H1 (cell line): ENCODE measurements around the gene FABP7. TPM values are rescaled to one million over a fixed set of nuclear protein-coding genes. Genes with fewer than 3 reads are reported as not detected.

Source experiments
- CTCF ChIA-PET: fragments of 300-600 bp; sonication (Branson Sonifier 250); formaldehyde crosslinking; loops from one replicate; lab custom pipeline; 2021; ENCODE audit not compliant: partially characterized antibody; lab: Charles Lee
- POLR2A ChIA-PET: fragments of 300-600 bp; sonication (Branson Sonifier 250); formaldehyde crosslinking; loops from one replicate; lab custom pipeline; 2021; ENCODE audit warnings: inconsistent platforms; ENCODE audit not compliant: partially characterized antibody; lab: Charles Lee
- DNase-seq, 2 experiments: peaks; one replicate each; pipeline versions ENCODE4 v3.0.0 to v3.0.0-alpha.2; 2010 to 2022; ENCODE audit warnings: low spot score in 2 of 2, low read depth in 1 of 2, mixed read lengths in 1 of 2
- FAIRE-seq: peaks from 2 replicates; lab custom pipeline; 2011; peaks lifted over from hg19 to GRCh38; lab: Jason Lieb, UNC
- H2AFZ ChIP-seq: 2 replicates; pipeline ENCODE4 v1.8.1; 2012; ENCODE audit warnings: low read length, inconsistent platforms
- H2AK5ac ChIP-seq: 2 replicates; pipeline ENCODE4 v1.6.1; 2013; ENCODE audit warnings: low read depth, low read length
- H2BK120ac ChIP-seq: replicated peaks from 2 replicates; pipeline ENCODE3; 2013; ENCODE audit warnings: low read depth, low read length, inconsistent platforms
- H2BK12ac ChIP-seq: 2 replicates; pipeline ENCODE4 v1.6.1; 2013; ENCODE audit warnings: low read depth, low read length
- H2BK15ac ChIP-seq: 2 replicates; pipeline ENCODE4 v1.6.1; 2013; ENCODE audit warnings: low read length
- H2BK20ac ChIP-seq: 2 replicates; pipeline ENCODE4 v1.6.1; 2013; ENCODE audit warnings: low read length
- H2BK5ac ChIP-seq: 2 replicates; pipeline ENCODE4 v1.6.1; 2013; ENCODE audit warnings: low read depth, low read length
- H3K14ac ChIP-seq: 2 replicates; pipeline ENCODE4 v1.6.1; 2013; ENCODE audit warnings: inconsistent platforms; ENCODE audit not compliant: insufficient read length
- H3K18ac ChIP-seq: 2 replicates; pipeline ENCODE4 v1.6.1; 2013; ENCODE audit warnings: low read length; ENCODE audit errors: extremely low read depth
- H3K23ac ChIP-seq: 2 replicates; pipeline ENCODE4 v1.6.1; 2013; ENCODE audit warnings: inconsistent platforms; ENCODE audit not compliant: insufficient read length
- H3K23me2 ChIP-seq: 2 replicates; pipeline ENCODE4 v1.6.1; 2013; ENCODE audit warnings: low read depth, low read length
- H3K27ac ChIP-seq: 2 replicates; pipeline ENCODE4 v1.6.1; 2011; ENCODE audit warnings: low read depth, low read length, inconsistent platforms
- H3K27me3 ChIP-seq, 4 experiments: replicated peaks in 1 of 4; 1 replicate in 1 of 4; 2 replicates in 3 of 4; pipeline versions ENCODE4 v1.6.1 to v1.8.1; 2011 to 2013; ENCODE audit warnings: low read length in 3 of 4, mild to moderate bottlenecking in 3 of 4, inconsistent platforms in 2 of 4, mixed read lengths in 2 of 4, moderate library complexity in 1 of 4; ENCODE audit not compliant: control insufficient read depth in 3 of 4, insufficient read depth in 3 of 4; ENCODE audit errors: extremely low read depth in 1 of 4
- H3K36me3 ChIP-seq, 4 experiments: 2 replicates each; pipeline versions ENCODE4 v1.6.1 to v1.8.1; 2011 to 2013; ENCODE audit warnings: mild to moderate bottlenecking in 4 of 4, low read length in 3 of 4, moderate library complexity in 2 of 4, control low read depth in 1 of 4, inconsistent platforms in 1 of 4; ENCODE audit not compliant: insufficient read depth in 4 of 4, control insufficient read depth in 2 of 4
- H3K4ac ChIP-seq: replicated peaks from 2 replicates; pipeline ENCODE3; 2013; ENCODE audit warnings: low read length, low read depth, mixed read lengths, inconsistent platforms; ENCODE audit not compliant: insufficient read length
- H3K4me1 ChIP-seq, 4 experiments: replicated peaks in 1 of 4; 1 replicate in 1 of 4; 2 replicates in 3 of 4; pipeline versions ENCODE4 v1.6.1 to v1.8.1; 2011 to 2013; ENCODE audit warnings: low read length in 3 of 4, inconsistent platforms in 2 of 4, mixed read lengths in 1 of 4; ENCODE audit not compliant: insufficient read depth in 4 of 4, control insufficient read depth in 3 of 4
- H3K4me2 ChIP-seq, 2 experiments: 2 replicates each; pipeline versions ENCODE4 v1.6.1 to v1.8.1; 2011 to 2013; ENCODE audit warnings: low read depth in 2 of 2, low read length in 2 of 2, control low read depth in 1 of 2, inconsistent platforms in 1 of 2, mild to moderate bottlenecking in 1 of 2; ENCODE audit not compliant: insufficient read depth in 1 of 2
- H3K4me3 ChIP-seq, 4 experiments: fragments of 200-600, 300-600 bp in 1 of 4; sonication (generic), shearing (Covaris generic), sonication (Bioruptor Twin) in 1 of 4; 2 replicates each; pipeline versions ENCODE4 v1.5.1 to v1.8.1; 2011 to 2016; ENCODE audit warnings: low read length in 4 of 4, low read depth in 3 of 4, control low read depth in 2 of 4, inconsistent platforms in 2 of 4, mild to moderate bottlenecking in 2 of 4, mixed read lengths in 1 of 4, moderate library complexity in 1 of 4; ENCODE audit not compliant: insufficient read depth in 2 of 4; ENCODE audit errors: extremely low read depth in 1 of 4
- H3K56ac ChIP-seq: replicated peaks from 2 replicates; pipeline ENCODE3; 2013; ENCODE audit warnings: low read depth, mild to moderate bottlenecking, mixed read lengths, low read length, inconsistent platforms; ENCODE audit not compliant: insufficient read length
- H3K79me1 ChIP-seq: 2 replicates; pipeline ENCODE4 v1.6.1; 2013; ENCODE audit warnings: low read depth, low read length, control low read depth
- H3K79me2 ChIP-seq, 2 experiments: 2 replicates each; pipeline versions ENCODE4 v1.6.1 to v1.8.1; 2012 to 2013; ENCODE audit warnings: low read length in 2 of 2, mild to moderate bottlenecking in 2 of 2, inconsistent platforms in 1 of 2; ENCODE audit not compliant: insufficient read depth in 2 of 2, control insufficient read depth in 1 of 2
- H3K9ac ChIP-seq, 4 experiments: replicated peaks in 1 of 4; 1 replicate in 1 of 4; 2 replicates in 3 of 4; pipeline versions ENCODE4 v1.6.1 to v1.8.1; 2011 to 2013; ENCODE audit warnings: low read depth in 3 of 4, low read length in 3 of 4, control low read depth in 2 of 4, mild to moderate bottlenecking in 2 of 4, moderate library complexity in 2 of 4, inconsistent platforms in 1 of 4; ENCODE audit errors: extremely low read depth in 1 of 4
- H3K9me3 ChIP-seq, 2 experiments: 2 replicates each; pipeline versions ENCODE4 v1.6.1 to v1.8.1; 2012 to 2013; ENCODE audit warnings: mild to moderate bottlenecking in 2 of 2, moderate library complexity in 2 of 2, control low read depth in 1 of 2, inconsistent platforms in 1 of 2, low read depth in 1 of 2, low read length in 1 of 2, mixed read lengths in 1 of 2; ENCODE audit not compliant: insufficient read depth in 2 of 2
- H4K20me1 ChIP-seq, 2 experiments: replicated peaks in 1 of 2; 2 replicates each; pipeline versions ENCODE3 to v1.8.1; 2011 to 2013; ENCODE audit warnings: inconsistent platforms in 2 of 2, low read length in 2 of 2, mild to moderate bottlenecking in 1 of 2; ENCODE audit not compliant: insufficient read depth in 2 of 2, control insufficient read depth in 1 of 2
- H4K5ac ChIP-seq: 2 replicates; pipeline ENCODE4 v1.6.1; 2013; ENCODE audit warnings: low read length, low read depth, mixed read lengths, inconsistent platforms; ENCODE audit not compliant: insufficient read length
- H4K8ac ChIP-seq: 2 replicates; pipeline ENCODE4 v1.8.0; 2013; ENCODE audit warnings: mild to moderate bottlenecking, moderate library complexity, low read length, inconsistent platforms; ENCODE audit not compliant: insufficient read depth; ENCODE audit errors: extremely low read depth
- H4K91ac ChIP-seq: replicated peaks from 2 replicates; pipeline ENCODE3; 2013; ENCODE audit warnings: low read length, mixed read lengths, inconsistent platforms; ENCODE audit not compliant: insufficient read length
- ASH2L ChIP-seq: fragments of 200-600, 300-600 bp; sonication (generic); IDR thresholded peaks from one replicate; pipeline ENCODE4 v1.7.1; 2017; ENCODE audit warnings: low read length
- BRCA1 ChIP-seq: IDR thresholded peaks from 2 replicates; pipeline ENCODE4 v1.6.1; 2012; ENCODE audit warnings: low read depth, low read length, improper control_type of control experiment
- CREB1 ChIP-seq: IDR thresholded peaks from 2 replicates; pipeline ENCODE4 v1.6.1; 2012; ENCODE audit warnings: inconsistent platforms
- EGR1 ChIP-seq: IDR thresholded peaks from 2 replicates; pipeline ENCODE4 v1.6.1; 2011; ENCODE audit warnings: low read depth, low read length, borderline replicate concordance
- JUN ChIP-seq: IDR thresholded peaks from 2 replicates; pipeline ENCODE4 v1.6.1; 2011; ENCODE audit warnings: low read depth, mild to moderate bottlenecking, improper control_type of control experiment, low read length
- JUND ChIP-seq: IDR thresholded peaks from 2 replicates; pipeline ENCODE4 v1.6.1; 2011; ENCODE audit warnings: mild to moderate bottlenecking, improper control_type of control experiment, low read length
- POU5F1 ChIP-seq: IDR thresholded peaks from 2 replicates; pipeline ENCODE4 v1.6.1; 2011; ENCODE audit warnings: low read depth, mild to moderate bottlenecking, low read length, moderate library complexity
- RNF2 ChIP-seq: fragments of 200-900, 300-1000 bp; sonication (generic); IDR thresholded peaks from 2 replicates; pipeline ENCODE4 v1.7.1; 2016; ENCODE audit warnings: borderline replicate concordance, low read depth, mild to moderate bottlenecking, antibody characterized with exemption, low read length; ENCODE audit not compliant: poor library complexity, severe bottlenecking; ENCODE audit errors: missing control alignments
- WGBS, 2 experiments: shearing (Covaris generic) in 1 of 2; methylation state at CpG; one replicate each; pipeline versions ENCODE4 v1.1.6 to v1.1.7; 2013 to 2015; ENCODE audit warnings: low lambda C conversion rate in 2 of 2, mixed read lengths in 2 of 2, inconsistent platforms in 1 of 2, low coverage in 1 of 2, missing lambda C conversion rate in 1 of 2; ENCODE audit not compliant: insufficient replicate concordance in 2 of 2, insufficient coverage in 1 of 2, insufficient read length in 1 of 2; ENCODE audit errors: extremely low coverage in 1 of 2, missing lambda C conversion rate in 1 of 2; 5-methylcytosine and 5-hydroxymethylcytosine counted together
- polyA plus RNA-seq, 7 experiments: library from polyadenylated mRNA; depleted of rRNA in 3 of 7; stranded (reverse) in 5 of 7; unstranded in 2 of 7; fragments of >200 nt in 5 of 7; fragments of 200-250 nt in 2 of 7; gene quantifications; 1 replicate in 5 of 7; 2 replicates in 1 of 7; 4 replicates in 1 of 7; pipeline versions ENCODE4 v1.2.1 to v1.2.3, GENCODE V29; 2011 to 2013; ENCODE audit warnings: missing spikeins in 2 of 7, mixed read lengths in 2 of 7
- total RNA-seq: library from RNA; stranded (reverse); fragmentation: NEBNext Ultra II Directional; extraction: Animal tissue kit (Norgen Biotek cat#: 25700); gene quantifications from 2 replicates; pipeline ENCODE4 v1.2.1, GENCODE V29; 2021

FABP7 gene
- total and polyA plus RNA-seq, 2 of the 8 experiments (the other 6 are each of a cell fraction or from before 2014, with no cell fraction given), result 10.6 to 13.1 TPM

DNA sequence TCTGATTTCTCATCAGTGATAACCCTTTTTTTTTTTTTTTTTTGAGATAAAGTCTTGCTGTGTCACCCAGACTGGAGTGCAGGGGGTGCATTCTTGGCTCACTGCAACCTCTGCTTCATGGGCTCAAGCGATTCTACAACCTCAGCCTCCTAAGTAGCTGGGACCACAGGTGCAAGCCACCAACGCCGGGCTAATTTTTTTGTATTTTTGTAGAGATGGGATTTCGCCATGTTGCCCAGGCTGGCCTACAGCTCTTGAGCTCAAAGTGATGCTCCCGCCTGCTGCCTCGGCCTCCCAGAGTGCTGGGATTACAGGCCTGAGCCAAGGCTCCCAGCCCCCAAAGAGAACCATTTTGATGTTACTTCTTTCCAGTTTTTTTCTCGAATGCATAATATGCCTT lies 2.2 kb downstream of the FABP7 start:
- no peaks in the 10 kb centered on the region for H3K79me2 ChIP-seq
- whole genome bisulfite sequencing, 2 experiments, result 80% methylated on average over 7 of the region's 7 CpGs; no CpG with 5 or more reads in 1 of the 2 experiments
- no peaks in the 10 kb centered on the region for H3K36me3 ChIP-seq
- H2BK12ac ChIP-seq, result no peak overlapping the region
- H2AK5ac ChIP-seq, result no peak overlapping the region
- H2BK15ac ChIP-seq, result no peak overlapping the region
- H3K9me3 ChIP-seq, result no peaks in the 10 kb centered on the region
- CTCF ChIA-PET, result interaction anchor here (0.6 to 1.0 kb wide), 2 partner anchors 57 to 299 kb away, joined by 3 read pairs; no protein-coding TSS in a partner anchor
- H2BK5ac ChIP-seq, result no peak overlapping the region
- no peak overlapping the region for H3K4me3 ChIP-seq
- H4K20me1 ChIP-seq, result no peaks in the 10 kb centered on the region
- POLR2A ChIA-PET, result interaction anchor here (0.6 to 0.9 kb wide), 2 partner anchors 11 to 59 kb away, joined by 4 to 5 read pairs; no protein-coding TSS in a partner anchor
- H4K8ac ChIP-seq, result no peak overlapping the region
- H3K56ac ChIP-seq, result no peak overlapping the region
- no peak overlapping the region for H3K4me2 ChIP-seq
- H2BK20ac ChIP-seq, result no peak overlapping the region
- no peaks in the 10 kb centered on the region for H3K27me3 ChIP-seq
- H3K4ac ChIP-seq, result no peak overlapping the region
- H3K79me1 ChIP-seq, result no peaks in the 10 kb centered on the region
- H3K23me2 ChIP-seq, result no peaks in the 10 kb centered on the region; the same call in 1 of the 2 replicates
- H3K18ac ChIP-seq, result no peak overlapping the region
- no peak overlapping the region for H4K5ac ChIP-seq
- H3K4me1 ChIP-seq, result peaks cover 2 to 11% (median 9%) of the 10 kb centered on the region in 4 experiments; a peak in 6 of 7 replicates
- DNase-seq, result no peak
- H2AFZ ChIP-seq, result no peak overlapping the region
- no peak overlapping the region for H3K9ac ChIP-seq
- no peak overlapping the region for H3K23ac ChIP-seq
- H4K91ac ChIP-seq, result no peak overlapping the region
- no peak overlapping the region for H3K14ac ChIP-seq
- H2BK120ac ChIP-seq, result no peak overlapping the region
- no peak overlapping the region for H3K27ac ChIP-seq
- no peak for FAIRE-seq
- TF ChIP-seq POU5F1 (no peak), BRCA1 (no peak), JUN (no peak), CREB1 (no peak), JUND (no peak), ASH2L (no peak), RNF2 (no peak), EGR1 (no peak)
